ENCODE data around the gene TAF7.
A peak's percentile ranks its signal among the peaks of the same experiment; 100 is the strongest.

GRCh38 chr5:141330299-141331080 is 9.9 kb upstream of the TAF7 start, which contains the start of gene PCDHGA1:
- TF ChIP-seq CTCF (IDR thresholded peaks at IDR 0.05 in 2 of 3, conservative IDR thresholded peaks at IDR 0.05 in 1 of 3; ENCODE audit: control insufficient read depth in 2 of 3, extremely low read depth in 1 of 3, insufficient read depth in 1 of 3, low read depth in 3 of 3, low read length in 3 of 3) (peak; percentile 36 to 50 (median 40); a peak in 4 of 6 replicates), PML (IDR thresholded peaks at IDR 0.05; ENCODE audit: low read length) (no peak), YY1 (IDR thresholded peaks at IDR 0.05; ENCODE audit: low read depth, low read length) (no peak)
